ENCODE data around the gene SLC38A10. TPM values are rescaled to one million over a fixed set of nuclear protein-coding genes. Genes with fewer than 3 reads are reported as not detected.

The SLC38A10 gene
- polyA plus RNA-seq, 1 donor (not counting 4 experiments of a cell fraction or from before 2014, with no cell fraction given): 16.8 TPM

GRCh38 chr17:81198826-81199481 is 96.2 kb downstream of the SLC38A10 start:
- H3K36me3 ChIP-seq (ENCODE audit: control insufficient read depth in 2 of 2, extremely low read depth in 1 of 2, insufficient read depth in 2 of 2, low read length in 2 of 2): no peaks in the 10 kb centered on the region
- H3K4me1 ChIP-seq (ENCODE audit: control insufficient read depth, extremely low read depth, insufficient read depth, low read length): no peaks in the 10 kb centered on the region
- DNase-seq (ENCODE audit: low read depth, low spot score) (no peak), FAIRE-seq (no peak)
- H3K9me1 ChIP-seq (ENCODE audit: control insufficient read depth, extremely low read depth, insufficient read depth, low read length): no peaks in the 10 kb centered on the region
- no peak overlapping the region for H3K9ac ChIP-seq (ENCODE audit: control insufficient read depth, extremely low read depth, insufficient read depth, low read length)
- H3K27me3 ChIP-seq (ENCODE audit: control insufficient read depth, extremely low read depth, insufficient read depth, low read length): no peaks in the 10 kb centered on the region
- dilution Hi-C loops (cut with MboI; ENCODE audit: extremely low pct_ligation_motif_present, low sequenced_read_pairs): no loop called here
- no peaks in the 10 kb centered on the region for H4K20me1 ChIP-seq (ENCODE audit: control insufficient read depth, extremely low read depth, insufficient read depth, low read length)
- no peak overlapping the region for H3K4me3 ChIP-seq (ENCODE audit: control insufficient read depth in 2 of 3, extremely low read depth in 1 of 3, insufficient read depth in 2 of 3, low read depth in 1 of 3, low read length in 3 of 3)
- H3K9me3 ChIP-seq (ENCODE audit: control insufficient read depth, low read depth, low read length): no peaks in the 10 kb centered on the region
- H2AFZ ChIP-seq (ENCODE audit: control insufficient read depth, low read length): no peak overlapping the region
- no peak overlapping the region for H3K27ac ChIP-seq (ENCODE audit: control insufficient read depth, insufficient read depth, low read length)
- TF ChIP-seq EZH2 (IDR thresholded peaks at IDR 0.05; ENCODE audit: low read length): no peak
- TF ChIP-seq CTCF (optimal IDR thresholded peaks at IDR 0.05 in 1 of 3, IDR thresholded peaks at IDR 0.05 in 1 of 3, conservative IDR thresholded peaks at IDR 0.05 in 1 of 3; ENCODE audit: extremely low read depth in 1 of 3, insufficient read depth in 2 of 3, low read length in 3 of 3): no peak
- no peaks in the 10 kb centered on the region for H3K79me2 ChIP-seq (ENCODE audit: control insufficient read depth, insufficient read depth, low read length)
- no peak overlapping the region for H3K4me2 ChIP-seq (ENCODE audit: control insufficient read depth, extremely low read depth, insufficient read depth, low read depth, low read length)

- DNase-seq (ENCODE audit: low read depth, low spot score): no peak
- Histone ChIP-seq H3K79me2 (ENCODE audit: control insufficient read depth, insufficient read depth, low read length) (no peaks in the 10 kb centered on the region), H3K9me3 (ENCODE audit: control insufficient read depth, low read depth, low read length) (no peaks in the 10 kb centered on the region), H2AFZ (ENCODE audit: control insufficient read depth, low read length) (no peak overlapping the region), H3K27ac (ENCODE audit: control insufficient read depth, insufficient read depth, low read length) (no peak overlapping the region), H3K4me3 (ENCODE audit: control insufficient read depth in 2 of 3, extremely low read depth in 1 of 3, insufficient read depth in 2 of 3, low read depth in 1 of 3, low read length in 3 of 3) (no peak overlapping the region), H3K9me1 (ENCODE audit: control insufficient read depth, extremely low read depth, insufficient read depth, low read length) (no peaks in the 10 kb centered on the region), H3K27me3 (ENCODE audit: control insufficient read depth, extremely low read depth, insufficient read depth, low read length) (no peaks in the 10 kb centered on the region), H3K9ac (ENCODE audit: control insufficient read depth, extremely low read depth, insufficient read depth, low read length) (no peak overlapping the region), H4K20me1 (ENCODE audit: control insufficient read depth, extremely low read depth, insufficient read depth, low read length) (no peaks in the 10 kb centered on the region), H3K4me1 (ENCODE audit: control insufficient read depth, extremely low read depth, insufficient read depth, low read length) (no peaks in the 10 kb centered on the region), H3K4me2 (ENCODE audit: control insufficient read depth, extremely low read depth, insufficient read depth, low read depth, low read length) (no peak overlapping the region), H3K36me3 (ENCODE audit: control insufficient read depth in 2 of 2, extremely low read depth in 1 of 2, insufficient read depth in 2 of 2, low read length in 2 of 2) (no peaks in the 10 kb centered on the region)
- dilution Hi-C loops (cut with MboI; ENCODE audit: extremely low pct_ligation_motif_present, low sequenced_read_pairs): no loop called here
- TF ChIP-seq CTCF (optimal IDR thresholded peaks at IDR 0.05 in 1 of 3, IDR thresholded peaks at IDR 0.05 in 1 of 3, conservative IDR thresholded peaks at IDR 0.05 in 1 of 3; ENCODE audit: extremely low read depth in 1 of 3, insufficient read depth in 2 of 3, low read length in 3 of 3) (no peak), EZH2 (IDR thresholded peaks at IDR 0.05; ENCODE audit: low read length) (no peak)
- no peak for FAIRE-seq
Observed at GRCh38 chr17:81197831-81198490, 97.1 kb downstream of the SLC38A10 start.
